GM12874 (cell line): ENCODE results near the gene TBC1D24.

Source experiments
- TF ChIP-seq, protein P1 (sequence below): IDR thresholded peaks from 2 replicates; pipeline ENCODE4 v1.5.1; 2011; ENCODE audit warnings: low read depth, mild to moderate bottlenecking, control low read depth, low read length, moderate library complexity; ENCODE audit not compliant: insufficient read depth

Gene TBC1D24

DNA sequence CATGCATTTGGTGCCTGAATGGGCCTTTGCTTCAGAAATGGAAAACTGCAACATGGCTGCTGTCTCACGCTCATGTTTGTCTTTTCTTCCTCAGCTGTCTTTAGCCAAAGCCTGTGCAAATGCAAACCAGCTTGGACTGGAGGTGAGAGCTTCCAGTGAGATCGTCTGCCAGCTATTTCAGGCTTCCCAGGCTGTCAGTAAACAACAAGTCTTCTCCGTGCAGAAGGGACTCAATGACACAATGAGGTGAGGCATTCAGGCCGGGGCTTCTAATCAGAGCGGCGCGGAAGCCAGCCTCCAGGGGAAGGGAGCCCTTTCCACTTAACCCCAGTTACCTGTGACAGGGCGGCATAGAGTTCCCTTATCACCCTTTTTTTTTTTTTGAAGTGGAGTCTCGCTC, 31.4 kb upstream of the TBC1D24 start:
- TF ChIP-seq, protein P1, sequence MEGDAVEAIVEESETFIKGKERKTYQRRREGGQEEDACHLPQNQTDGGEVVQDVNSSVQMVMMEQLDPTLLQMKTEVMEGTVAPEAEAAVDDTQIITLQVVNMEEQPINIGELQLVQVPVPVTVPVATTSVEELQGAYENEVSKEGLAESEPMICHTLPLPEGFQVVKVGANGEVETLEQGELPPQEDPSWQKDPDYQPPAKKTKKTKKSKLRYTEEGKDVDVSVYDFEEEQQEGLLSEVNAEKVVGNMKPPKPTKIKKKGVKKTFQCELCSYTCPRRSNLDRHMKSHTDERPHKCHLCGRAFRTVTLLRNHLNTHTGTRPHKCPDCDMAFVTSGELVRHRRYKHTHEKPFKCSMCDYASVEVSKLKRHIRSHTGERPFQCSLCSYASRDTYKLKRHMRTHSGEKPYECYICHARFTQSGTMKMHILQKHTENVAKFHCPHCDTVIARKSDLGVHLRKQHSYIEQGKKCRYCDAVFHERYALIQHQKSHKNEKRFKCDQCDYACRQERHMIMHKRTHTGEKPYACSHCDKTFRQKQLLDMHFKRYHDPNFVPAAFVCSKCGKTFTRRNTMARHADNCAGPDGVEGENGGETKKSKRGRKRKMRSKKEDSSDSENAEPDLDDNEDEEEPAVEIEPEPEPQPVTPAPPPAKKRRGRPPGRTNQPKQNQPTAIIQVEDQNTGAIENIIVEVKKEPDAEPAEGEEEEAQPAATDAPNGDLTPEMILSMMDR = no peak

DNA sequence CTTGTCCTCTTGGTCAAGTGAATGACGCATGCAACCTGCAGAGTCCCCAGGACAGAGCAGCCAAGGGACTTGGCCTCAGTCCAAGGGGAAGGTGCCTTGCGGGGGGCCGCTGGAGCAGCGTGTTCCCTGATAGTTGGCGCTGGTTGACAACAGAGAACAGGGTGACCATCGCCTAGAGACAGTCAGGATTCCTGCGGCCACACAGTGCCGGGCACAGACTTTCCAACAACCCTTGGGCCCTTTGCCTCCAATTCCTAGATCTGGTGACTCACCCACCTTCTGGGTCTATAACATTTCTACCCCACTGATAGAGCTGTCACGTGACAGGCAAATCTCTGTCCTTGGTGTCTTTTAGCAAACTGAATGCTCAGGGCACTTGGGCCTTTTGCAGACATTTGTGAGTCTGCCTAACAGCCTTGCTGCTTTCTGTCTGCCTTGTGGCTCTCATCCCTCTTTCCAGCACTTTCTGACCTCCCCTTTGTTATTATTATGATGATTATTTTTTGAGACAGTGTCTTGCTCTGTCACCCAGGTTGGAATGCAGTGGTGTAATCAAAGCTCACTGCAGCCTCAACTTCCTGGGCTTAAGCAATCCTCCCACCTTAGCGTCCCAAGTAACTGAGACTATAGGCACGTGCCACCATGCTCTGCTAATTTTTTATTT, 26.9 kb upstream of the TBC1D24 start:
- TF ChIP-seq, protein P1 = no peak

DNA sequence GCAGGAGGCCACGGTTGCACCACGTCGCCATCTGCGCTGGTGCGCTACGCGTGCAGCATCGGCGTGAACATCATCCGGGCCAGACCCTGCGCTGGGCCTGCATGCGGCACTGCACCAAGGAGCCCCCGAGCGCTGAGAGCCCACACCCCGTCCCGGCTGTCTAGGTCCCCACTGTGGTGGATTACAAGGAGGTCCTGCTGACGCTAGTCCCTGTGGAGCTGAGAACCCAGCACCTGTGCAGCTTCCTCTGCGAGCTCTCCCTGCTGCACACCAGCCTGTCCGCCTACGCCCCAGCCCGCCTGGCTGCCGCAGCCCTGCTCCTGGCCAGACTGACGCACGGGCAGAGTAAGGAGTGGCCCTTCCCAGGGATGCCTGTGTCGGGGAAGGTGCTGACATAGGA, 25.8 kb upstream of the TBC1D24 start:
- TF ChIP-seq, protein P1 = no peak

DNA sequence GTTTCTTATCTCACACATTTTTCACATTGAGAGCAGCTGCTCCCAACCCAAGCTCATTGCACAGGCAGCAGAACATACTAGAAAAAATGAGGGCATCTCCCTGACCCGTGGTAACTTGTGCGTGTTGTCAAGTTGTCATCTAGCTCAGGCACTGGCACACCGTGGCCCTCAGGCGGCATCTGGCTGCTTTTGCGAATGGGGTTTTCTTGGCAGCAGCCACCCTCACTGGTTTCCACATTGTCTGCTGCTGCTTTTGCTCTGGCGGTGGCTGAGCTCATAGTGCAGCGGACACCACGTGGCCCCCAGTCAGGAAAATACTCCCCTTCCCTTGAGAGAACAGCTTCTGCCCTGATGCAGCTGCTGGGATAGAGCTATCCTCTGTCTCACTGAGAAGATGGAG, 24.4 kb upstream of the TBC1D24 start:
- TF ChIP-seq, protein P1 = no peak

DNA sequence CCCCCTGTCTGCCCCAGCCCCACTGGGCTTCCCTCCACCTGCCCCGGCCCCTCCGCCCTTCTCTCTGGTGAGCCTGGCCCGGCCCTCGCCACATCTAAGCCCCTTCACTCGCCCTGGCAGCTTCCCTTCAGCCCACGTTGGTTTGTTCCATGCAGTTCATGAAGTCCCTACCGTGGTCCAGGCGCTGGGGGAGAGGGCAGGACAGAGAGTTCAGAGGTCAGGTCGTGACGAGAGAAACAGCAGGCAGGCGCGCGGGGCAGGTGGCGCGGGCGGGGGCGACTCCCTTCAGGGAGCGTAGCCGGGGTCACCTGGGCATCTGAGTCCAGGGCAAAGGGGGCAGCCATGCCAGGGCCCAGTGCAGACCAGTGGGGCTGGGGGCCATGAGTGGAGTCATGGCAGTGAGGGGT, 23.9 kb upstream of the TBC1D24 start:
- TF ChIP-seq, protein P1 = no peak

DNA sequence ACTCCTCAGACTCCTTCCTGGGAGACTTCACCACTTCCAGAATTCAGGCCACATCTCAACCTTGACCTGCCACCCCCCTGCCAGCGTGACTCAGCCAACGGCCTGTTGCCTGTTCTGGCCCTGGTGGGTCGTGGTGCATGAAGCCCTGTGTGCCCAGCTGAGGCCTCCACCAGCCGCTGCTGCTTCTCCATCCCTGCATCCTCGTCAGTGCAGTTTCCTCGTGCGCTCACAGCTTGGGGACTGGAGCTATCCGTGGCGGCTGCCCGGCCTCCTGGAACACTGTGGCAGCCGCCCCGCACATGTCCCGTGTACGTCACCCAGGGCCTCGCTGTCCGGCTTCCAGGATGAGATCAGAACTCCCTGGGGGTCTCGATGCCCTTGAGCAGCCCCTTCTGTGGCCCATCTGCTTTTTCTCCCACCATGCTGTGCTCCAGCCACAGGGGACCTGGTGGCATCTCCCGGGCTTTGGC, 23.0 kb upstream of the TBC1D24 start:
- TF ChIP-seq, protein P1 = no peak

DNA sequence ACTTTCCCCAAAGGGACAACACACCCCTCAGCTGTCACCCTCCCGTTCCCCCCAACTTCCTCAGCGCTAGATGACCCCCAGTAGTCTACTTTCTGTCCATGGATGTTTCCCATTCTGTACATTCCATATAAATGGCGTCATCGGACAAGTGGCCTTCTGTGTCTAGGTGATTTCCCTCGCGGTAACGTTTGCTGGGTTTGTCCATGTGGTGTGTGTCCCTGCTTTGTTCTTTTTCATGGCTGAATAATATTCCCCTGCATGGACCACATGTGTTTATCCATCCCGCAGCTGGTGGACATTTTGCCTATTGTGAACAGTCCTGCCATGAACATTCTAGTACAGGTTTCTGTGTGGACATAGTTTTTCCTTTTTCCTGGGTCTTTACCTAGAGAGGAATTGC, 22.3 kb upstream of the TBC1D24 start:
- TF ChIP-seq, protein P1 = no peak
